GM12892 (cell line): ENCODE results near the gene DNPH1.

ENCODE experiments used
- DNase-seq: peaks from one replicate; pipeline ENCODE4 v3.0.0; 2011; ENCODE audit not compliant: insufficient read length
- FAIRE-seq: peaks from 2 replicates; lab custom pipeline; 2011; peaks lifted over from hg19 to GRCh38; lab: Jason Lieb, UNC
- POLR2A ChIP-seq: IDR thresholded peaks from 2 replicates; pipeline ENCODE4 v1.6.1; 2011; ENCODE audit warnings: low read depth, low read length, control low read depth
- POLR2AphosphoS5 ChIP-seq: IDR thresholded peaks from 2 replicates; pipeline ENCODE4 v1.6.1; 2011; ENCODE audit warnings: low read depth, low read length, control low read depth
- TAF1 ChIP-seq: IDR thresholded peaks from 2 replicates; pipeline ENCODE4 v1.6.1; 2011; ENCODE audit warnings: low read depth, mild to moderate bottlenecking, control low read depth, low read length, borderline replicate concordance

The DNPH1 gene

GRCh38 chr6:43271944-43272343, 42.7 kb upstream of the DNPH1 start:
- no peak for TF ChIP-seq TAF1
- TF ChIP-seq POLR2A = no peak
- TF ChIP-seq POLR2AphosphoS5 = no peak
- no peak for FAIRE-seq

GRCh38 chr6:43271103-43271815, 42.0 kb upstream of the DNPH1 start:
- FAIRE-seq (peak; percentile 44), DNase-seq (no peak)
- TF ChIP-seq POLR2A = no peak
- TF ChIP-seq POLR2AphosphoS5 = no peak
- no peak for TF ChIP-seq TAF1

More at GRCh38 chr6:43271944-43272343, 42.7 kb upstream of the DNPH1 start:
- no peak for DNase-seq

DNA sequence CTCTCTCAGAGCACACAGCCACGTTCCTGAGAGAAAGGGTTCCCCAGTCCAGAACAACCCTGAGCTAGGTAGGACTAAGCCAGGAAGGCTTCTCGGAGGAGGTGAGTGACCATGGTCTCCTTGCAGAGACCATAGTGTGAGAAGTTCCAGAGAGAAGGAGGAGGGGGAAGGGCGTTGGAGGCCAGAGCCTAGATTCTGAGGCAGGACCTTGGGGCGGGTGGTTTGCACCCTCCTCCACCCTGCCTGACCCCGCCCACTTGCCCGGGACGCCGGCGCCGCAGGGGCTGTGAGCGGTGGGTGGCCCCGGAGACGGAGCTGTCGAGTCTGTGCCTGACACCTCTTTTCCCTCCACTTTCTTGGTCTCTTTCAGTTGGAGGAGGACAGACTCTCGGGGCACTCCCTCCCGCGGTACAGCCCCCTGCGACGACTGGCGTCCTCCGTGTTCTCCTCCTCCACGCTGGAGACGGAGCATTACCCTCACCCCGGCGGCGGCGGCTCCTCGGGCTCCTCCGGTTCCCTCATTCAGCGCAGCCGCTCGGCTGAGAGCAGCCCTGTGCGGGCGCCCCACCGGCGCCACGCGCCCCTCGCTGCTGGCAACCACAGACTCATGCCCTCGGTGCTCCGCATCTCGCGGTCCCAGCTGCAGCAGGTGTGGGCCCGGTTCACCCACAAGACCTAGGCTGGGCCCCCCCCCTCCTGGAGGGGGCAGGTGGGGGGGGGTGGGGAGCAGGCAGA, 40.2 kb upstream of the DNPH1 start:
- no peak for TF ChIP-seq POLR2AphosphoS5
- FAIRE-seq (no peak), DNase-seq (no peak)

GRCh38 chr6:43268782-43269272, 39.5 kb upstream of the DNPH1 start:
- FAIRE-seq (no peak), DNase-seq (no peak)
- TF ChIP-seq POLR2A = no peak
- no peak for TF ChIP-seq TAF1
- no peak for TF ChIP-seq POLR2AphosphoS5

DNA sequence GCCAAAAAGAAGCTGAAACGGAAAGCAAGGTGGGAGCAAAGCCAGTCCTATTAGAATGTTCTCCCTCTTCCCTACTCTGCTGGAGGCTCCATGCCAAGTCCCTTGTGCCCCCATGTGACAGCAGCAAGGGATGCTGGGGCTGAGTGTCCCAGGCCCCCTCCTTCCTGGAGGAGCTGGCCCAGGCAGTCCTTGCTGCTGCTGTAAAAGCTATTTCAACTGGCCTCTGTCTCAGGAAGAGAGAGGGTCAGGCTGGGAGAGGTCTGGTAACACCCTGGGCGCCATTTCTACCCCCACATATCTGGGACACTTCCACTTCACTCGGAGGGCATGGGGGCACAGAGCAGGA, 39.0 kb upstream of the DNPH1 start:
- DNase-seq (no peak), FAIRE-seq (no peak)
- TF ChIP-seq POLR2AphosphoS5 = no peak

DNA sequence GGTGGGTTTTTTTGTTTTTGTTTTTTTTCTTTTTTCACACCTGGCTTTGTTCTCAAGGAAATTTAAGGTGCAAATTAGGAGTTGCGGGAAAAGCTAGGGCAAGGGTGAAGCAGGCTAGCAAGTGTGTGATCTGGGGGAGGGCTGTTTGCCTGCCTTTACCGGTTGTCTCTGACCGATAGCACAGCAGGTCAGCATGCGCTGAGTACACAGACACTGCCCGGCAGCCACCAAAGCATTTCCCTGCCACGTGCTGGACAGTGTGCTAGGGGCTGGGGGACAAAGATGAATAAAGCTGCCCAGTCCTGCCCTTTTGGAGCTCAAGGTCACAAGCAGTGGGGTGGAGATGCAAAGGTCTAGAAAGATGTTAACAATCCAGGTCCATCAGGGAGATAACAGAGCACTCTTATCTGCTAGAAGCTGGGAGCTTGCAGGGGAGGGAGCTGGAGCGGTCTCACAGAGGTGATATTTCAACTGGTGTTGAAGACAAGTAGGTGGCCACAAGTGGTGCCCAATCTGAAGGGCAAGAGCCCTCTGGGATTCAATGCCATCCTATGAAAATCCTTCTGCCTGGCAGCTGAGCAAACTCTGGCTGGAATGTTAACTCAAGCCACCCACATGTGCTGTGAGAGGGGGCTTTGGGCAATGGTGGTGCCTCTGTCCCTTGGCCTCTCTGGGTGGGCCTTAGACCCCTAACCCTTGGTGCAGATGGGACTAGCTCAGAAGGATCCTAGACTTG, 38.5 kb upstream of the DNPH1 start:
- FAIRE-seq (no peak), DNase-seq (no peak)

GRCh38 chr6:43265564-43265963, 36.3 kb upstream of the DNPH1 start:
- TF ChIP-seq POLR2AphosphoS5 = no peak
- no peak for TF ChIP-seq TAF1
- no peak for TF ChIP-seq POLR2A
- DNase-seq = no peak
- FAIRE-seq = no peak

More for the DNA sequence above, 38.5 kb upstream of the DNPH1 start:
- TF ChIP-seq TAF1 = no peak
- TF ChIP-seq POLR2AphosphoS5 = no peak
- no peak for TF ChIP-seq POLR2A

- FAIRE-seq (no peak), DNase-seq (no peak)
- TF ChIP-seq POLR2A (no peak), TAF1 (no peak), POLR2AphosphoS5 (no peak)
Measured at GRCh38 chr6:43264599-43265145, 35.4 kb upstream of the DNPH1 start.

DNA sequence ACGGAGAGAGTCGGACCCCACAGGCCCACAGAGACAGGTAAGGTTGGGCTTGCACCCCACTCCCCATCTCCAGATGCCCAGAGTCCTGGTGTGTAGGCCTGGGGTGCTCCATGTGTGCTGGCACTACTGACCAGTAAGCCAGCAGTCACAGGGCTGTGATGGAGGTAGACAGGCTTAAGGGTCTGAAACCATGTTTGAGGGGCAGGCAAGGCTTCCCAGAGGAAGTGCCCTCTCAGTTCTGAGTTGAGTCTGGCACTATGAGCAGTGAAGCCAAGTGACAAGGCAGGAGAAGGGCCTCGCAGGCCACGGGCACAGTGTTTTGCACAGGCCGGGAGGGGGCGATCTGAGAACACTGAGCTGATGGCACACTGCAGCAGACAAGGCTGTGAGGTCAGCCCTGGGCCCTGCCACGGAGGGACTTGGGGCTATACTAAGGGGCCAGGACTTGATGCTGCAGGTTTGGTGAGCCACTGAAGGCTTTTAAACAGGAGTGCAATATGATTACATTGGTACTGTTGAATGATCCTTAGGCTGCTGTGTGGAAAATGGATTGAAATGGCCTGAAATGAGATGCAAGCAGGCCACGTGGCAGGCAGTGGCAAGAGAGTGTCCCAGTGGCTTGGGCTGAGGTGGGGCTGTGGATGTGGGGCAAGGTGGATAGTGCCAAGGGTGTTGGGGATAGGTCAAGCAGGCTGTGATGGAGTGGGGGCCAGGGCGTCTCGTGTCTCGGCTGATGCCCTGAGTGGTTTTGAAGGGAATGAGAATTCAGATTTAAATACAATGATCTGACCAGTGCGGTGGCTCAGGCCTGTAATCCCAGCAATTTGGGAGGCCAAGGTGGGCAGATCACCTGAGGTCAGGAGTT, 34.3 kb upstream of the DNPH1 start:
- DNase-seq (peak; percentile 93), FAIRE-seq (peak; percentile 90)
- no peak for TF ChIP-seq POLR2A
- TF ChIP-seq TAF1 = no peak
- TF ChIP-seq POLR2AphosphoS5 = no peak

DNA sequence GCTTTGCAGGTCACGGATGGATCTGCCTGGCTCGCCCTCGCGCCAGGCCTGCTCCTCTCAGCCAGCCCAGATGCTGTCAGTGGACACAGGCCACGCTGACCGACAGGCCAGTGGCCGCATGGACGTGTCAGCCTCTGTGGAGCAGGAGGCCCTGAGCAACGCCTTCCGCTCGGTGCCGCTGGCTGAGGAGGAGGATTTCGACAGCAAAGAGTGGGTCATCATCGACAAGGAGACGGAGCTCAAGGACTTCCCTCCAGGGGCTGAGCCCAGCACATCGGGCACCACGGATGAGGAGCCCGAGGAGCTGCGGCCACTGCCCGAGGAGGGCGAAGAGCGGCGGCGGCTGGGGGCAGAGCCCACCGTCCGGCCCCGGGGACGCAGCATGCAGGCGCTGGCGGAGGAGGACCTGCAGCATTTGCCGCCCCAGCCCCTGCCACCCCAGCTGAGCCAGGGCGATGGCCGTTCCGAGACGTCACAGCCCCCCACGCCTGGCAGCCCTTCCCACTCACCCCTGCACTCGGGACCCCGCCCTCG, 33.6 kb upstream of the DNPH1 start:
- no peak for FAIRE-seq
- DNase-seq = no peak

More for the DNA sequence above, 33.6 kb upstream of the DNPH1 start:
- TF ChIP-seq POLR2A = no peak
- no peak for TF ChIP-seq POLR2AphosphoS5
- no peak for TF ChIP-seq TAF1
